OCI-M2 (cell line): ENCODE data around the gene AXIN1.
"Not testable (repeated sequence)": the region's sequence is repeated elsewhere in the genome, so short reads cannot be mapped to it uniquely, and the experiment has no call there.

ENCODE experiments used
- DNase-seq: peaks from one replicate; lab custom pipeline; 2025; ENCODE audit not compliant: unreplicated experiment; lab: John Stamatoyannopoulos, UW

Gene AXIN1

DNA sequence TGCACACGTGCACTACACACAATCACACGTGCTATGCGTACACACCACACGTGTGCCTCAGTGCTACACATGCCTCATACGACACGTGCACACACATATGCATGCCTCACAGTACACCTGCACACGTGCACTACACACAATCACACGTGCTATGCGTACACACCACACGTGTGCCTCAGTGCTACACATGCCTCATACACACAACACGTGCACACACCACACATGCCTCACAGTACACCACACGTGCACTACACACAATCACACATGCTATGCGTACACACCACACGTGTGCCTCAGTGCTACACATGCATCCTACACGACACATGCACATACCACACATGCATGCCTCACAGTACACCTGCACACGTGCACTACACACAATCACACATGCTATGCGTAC is 85.0 kb downstream of the AXIN1 start:
- DNase-seq: not testable (repeated sequence)

DNA sequence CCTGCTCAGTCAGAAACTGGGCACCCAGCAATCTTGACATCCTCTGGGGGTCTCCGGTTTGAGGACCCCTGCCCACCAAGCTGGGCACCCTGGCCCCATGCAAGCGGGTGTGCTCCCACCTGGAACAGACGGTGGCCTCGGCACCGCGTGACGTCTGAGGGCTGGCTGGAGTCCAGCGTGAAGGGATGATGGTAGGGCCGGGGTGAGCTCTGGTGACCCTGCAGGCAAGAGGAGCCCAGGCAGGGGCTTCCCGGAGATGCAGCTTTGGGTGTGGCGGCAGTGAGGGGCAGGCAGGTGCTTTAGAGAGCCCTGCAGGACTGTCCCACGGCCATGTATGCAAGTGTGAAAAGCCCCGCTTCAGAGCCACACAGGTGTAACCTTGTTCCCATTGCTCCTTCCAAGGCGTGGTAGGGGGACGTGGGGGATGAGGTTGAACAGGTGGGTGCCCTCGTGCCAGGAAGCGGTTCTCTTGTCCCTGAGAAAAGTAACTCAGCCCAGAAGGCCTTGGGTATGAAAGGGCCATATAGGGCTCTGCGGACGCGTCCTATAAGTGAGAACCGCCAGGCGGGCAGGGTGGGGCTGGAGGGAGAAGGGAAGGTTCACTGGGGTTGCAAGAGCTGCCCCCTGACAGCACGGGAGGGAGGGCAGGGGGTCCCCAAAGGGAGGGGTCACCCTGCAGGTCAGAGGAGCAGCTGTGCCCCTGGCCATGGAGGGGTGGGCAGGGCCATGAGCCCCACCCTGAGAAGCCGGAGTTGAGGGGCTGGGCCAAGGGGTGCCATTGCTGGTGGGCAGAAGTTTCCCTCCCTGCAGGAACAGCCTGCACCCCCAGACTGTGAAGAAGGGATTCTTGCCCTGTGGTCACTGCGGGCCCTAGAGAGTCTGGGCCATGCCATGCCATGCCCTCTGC is 86.0 kb downstream of the AXIN1 start:
- no peak for DNase-seq

DNA sequence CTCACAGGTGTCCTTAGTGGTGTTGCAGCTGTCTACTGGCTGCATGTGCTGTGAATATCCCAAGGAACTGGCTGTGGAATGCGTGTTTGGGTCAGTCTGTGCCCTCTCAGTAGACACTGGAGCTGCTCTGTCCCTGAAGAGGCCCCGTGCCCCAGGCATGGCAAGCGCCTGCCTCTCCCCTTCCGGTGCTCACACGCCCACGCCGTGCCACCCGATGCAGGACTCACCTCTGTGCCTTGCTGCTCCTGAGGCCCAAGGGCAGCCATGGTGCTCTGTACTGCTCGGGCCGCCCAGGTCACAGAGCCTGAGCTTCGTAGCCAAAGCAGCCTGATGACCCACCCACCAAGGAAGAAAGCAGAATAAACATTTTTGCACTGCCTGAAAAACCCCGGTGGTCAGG is 86.8 kb downstream of the AXIN1 start:
- no peak for DNase-seq

DNA sequence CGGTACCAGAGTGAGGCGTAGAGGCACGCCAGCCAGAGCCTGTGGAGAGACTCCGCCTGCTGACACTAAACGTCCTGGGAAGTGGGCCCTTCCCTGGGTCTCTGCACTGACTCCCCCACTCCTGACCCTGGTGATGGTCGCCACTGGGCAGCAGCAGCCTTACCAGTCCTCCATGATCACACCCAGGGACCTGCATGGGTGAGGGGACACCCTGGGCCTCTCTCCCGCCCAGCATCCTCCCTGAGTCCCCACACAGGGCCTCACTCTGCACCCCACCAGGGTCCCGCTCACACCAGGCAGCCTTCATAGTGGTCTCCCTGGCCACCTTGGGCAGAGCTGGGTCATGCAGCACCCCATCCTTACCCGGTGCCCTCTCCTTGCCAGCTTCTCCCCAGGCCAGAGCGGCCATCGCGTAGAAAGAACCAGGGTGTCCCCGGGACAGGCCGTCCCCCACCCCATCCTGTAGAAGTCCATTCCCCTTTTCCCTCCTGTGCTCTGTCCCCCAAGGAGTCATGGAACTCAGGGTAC is 87.5 kb downstream of the AXIN1 start:
- no peak for DNase-seq

DNA sequence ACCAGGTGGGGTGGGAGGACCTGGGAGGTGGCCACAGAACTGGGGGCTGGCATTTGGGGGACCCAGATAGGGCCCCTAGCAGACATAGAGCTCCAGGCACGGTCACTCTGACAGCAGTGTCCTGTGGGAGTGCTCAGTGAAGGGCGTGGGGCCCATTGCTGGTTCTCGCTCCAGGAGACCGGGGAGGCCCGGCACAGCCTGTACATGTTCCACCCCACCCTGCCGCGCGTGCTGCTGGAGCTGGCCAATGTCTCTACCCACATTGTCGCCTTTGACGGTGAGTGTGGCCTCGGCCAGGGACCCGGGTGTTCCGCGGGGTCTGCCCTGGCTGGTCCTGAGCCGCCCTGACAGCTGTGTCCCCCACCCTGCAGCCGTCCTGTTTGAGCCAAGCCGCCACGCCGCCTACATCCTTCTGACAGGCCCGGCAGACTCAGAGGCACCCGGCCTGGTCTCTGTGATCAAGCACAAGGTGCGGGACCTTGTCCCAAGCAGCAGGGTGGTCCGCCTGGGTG is 88.0 kb downstream of the AXIN1 start:
- no peak for DNase-seq

DNA sequence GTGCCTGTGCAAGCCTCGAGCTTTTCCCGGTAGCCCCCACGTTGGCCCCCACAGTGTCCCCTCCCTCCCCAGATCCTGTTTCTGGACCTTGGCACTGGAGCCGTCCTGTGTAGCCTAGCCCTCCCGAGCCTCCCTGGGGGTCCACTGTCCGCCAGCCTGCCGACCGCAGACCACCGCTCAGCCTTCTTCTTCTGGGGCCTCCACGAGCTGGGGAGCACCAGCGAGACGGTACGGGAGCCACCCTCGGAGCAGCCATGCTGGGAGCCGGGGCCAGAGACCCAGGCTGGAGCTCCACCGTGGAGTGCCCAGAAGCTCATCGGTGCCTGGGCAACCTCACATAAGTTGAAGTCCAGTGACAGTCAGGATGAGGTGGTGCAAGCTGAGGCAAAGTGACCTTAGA is 88.6 kb downstream of the AXIN1 start:
- no peak for DNase-seq

DNA sequence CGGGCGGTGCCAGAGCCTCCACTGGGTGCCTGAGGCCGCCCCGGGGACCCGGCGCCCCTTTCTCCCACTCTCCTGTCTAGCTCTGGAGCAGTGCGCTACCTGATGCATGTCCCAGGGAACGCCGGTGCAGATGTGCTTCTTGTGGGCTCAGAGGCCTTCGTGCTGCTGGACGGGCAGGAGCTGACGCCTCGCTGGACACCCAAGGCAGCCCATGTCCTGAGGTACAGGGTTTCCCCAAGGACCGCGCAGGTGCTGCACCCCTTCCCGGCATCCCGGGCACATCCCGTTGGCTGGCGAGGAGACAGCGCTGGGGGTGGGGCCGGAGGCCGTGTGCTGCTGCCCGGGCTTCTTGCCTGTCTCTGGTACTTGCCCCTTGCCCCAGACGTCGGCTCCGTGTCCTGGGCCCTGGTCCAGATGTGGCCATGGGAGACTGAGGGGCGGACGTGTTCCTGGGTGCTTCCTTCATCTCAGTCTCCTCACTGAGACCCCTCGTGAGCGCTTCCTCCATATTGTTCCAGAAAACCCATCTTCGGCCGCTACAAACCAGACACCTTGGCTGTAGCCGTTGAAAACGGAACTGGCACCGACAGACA is 89.2 kb downstream of the AXIN1 start:
- no peak for DNase-seq

DNA sequence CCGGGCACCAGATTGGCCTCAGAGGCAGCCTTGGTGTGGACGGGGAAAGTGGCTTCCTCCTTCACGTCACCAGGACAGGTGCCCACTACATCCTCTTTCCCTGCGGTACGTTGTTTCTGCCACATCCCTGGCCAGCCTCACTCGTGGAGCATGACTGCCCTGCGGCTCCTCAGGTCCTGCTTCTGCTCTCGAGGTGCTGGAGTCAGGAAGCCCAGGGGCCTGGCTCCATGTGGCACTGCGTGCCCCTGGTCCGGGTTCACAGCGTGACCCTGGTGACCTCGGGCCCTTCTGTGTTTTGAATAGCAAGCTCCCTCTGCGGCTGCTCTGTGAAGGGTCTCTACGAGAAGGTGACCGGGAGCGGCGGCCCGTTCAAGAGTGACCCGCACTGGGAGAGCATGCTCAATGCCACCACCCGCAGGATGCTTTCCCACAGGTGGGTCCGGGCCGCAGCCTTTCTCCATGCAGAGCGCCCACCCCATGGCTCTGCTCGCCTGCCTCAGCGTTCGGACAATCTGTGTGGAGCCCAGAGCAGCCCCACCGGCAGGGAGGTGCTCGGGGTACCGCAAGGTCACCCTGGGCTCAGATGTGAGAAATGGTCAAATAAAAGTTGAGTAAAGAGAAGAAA is 90.3 kb downstream of the AXIN1 start:
- DNase-seq: no peak

DNA sequence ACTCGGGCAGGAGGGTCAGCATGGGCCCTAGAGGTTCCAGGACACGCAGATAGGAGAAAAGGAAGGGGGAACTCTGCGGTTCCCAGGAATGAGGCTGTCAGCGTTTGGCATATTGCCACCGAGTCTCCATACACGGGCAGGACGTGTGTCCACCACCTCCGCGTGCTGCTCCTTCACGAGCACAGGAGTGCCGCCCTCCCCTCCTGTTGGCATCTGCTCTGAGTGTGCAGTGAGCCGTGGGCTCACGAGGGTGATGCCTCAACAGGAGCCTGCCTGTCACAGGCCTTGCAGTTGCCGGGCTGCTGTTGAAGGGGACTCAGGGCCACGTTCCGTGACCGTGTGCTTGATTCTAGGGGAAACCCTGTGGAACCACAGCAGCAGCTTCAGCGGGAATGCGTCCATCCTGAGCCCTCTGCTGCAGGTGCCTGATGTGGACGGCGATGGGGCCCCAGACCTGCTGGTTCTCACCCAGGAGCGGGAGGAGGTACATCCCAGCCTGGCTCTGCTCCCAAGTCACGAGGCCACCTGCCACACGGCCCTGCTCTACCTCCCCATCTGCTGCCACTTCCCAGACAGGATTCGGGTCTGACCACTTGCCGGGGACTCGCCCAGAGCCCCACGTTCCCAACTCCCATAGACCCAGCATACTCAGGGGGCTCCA is 91.4 kb downstream of the AXIN1 start:
- DNase-seq: no peak

DNA sequence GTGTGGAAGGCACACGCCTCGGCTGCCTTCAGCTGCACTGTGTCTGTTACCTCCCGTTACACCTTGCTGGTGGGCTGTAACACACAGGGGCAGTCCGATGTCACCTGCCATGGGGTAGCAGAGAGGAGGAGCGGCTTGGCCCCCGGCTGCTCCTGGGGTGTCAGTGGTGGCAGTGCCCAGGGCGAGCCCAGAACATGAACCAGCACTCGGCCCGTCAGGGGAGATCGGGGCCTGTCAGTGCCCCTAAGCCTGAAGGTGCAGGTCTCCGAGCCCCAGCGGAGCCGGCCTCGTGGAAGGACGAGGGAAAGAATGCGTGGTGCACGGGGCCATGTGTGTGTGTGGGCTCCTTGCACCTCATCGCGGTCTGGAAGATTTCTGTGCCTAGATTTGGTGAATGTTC is 92.2 kb downstream of the AXIN1 start:
- no peak for DNase-seq

DNA sequence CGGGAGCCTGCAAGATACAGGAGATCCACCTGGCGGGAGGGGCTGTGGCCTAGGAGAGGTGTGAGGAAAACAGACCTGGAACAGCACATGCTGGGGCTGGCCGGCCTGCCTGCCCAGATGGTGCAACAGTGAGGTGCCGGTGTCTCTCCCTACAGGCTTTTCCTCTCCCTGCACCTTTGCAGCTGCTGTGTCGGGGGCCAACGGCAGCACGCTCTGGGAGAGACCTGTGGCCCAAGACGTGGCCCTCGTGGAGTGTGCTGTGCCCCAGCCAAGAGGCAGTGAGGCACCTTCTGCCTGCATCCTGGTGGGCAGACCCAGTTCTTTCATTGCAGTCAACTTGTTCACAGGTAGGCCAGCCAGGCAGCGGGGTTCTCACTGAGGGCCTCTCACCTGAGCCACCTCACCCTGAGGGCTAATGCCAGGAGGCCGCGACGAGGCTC is 92.7 kb downstream of the AXIN1 start:
- DNase-seq: no peak

DNA sequence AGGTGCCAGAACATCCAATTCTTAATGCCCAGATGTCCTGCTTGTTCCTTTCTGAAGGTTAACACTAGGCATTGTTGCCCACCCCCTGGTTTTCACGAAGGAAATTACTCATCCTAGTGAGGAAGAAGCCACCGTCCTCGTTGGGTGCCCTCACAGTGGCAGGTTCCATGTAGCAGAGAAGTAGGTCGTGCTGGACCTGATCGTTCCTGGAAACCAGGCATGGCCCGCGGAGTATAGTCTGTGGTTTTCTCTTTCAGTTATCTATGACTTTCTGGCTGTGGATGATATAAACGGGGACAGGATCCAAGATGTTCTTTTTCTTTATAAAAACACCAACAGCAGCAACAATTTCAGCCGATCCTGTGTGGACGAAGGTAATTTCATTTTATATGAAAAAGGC is 93.3 kb downstream of the AXIN1 start:
- no peak for DNase-seq

DNA sequence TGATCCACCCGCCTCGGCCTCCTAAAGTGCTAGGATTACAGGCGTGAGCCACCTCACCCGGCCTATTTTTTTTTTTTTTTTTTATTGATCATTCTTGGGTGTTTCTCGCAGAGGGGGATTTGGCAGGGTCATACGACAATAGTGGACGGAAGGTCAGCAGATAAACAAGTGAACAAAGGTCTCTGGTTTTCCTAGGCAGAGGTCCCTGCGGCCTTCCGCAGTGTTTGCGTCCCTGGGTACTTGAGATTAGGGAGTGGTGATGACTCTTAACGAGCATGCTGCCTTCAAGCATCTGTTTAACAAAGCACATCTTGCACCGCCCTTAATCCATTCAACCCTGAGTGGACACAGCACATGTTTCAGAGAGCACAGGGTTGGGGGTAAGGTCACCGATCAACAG is 94.4 kb downstream of the AXIN1 start:
- DNase-seq: not testable (repeated sequence)

DNA sequence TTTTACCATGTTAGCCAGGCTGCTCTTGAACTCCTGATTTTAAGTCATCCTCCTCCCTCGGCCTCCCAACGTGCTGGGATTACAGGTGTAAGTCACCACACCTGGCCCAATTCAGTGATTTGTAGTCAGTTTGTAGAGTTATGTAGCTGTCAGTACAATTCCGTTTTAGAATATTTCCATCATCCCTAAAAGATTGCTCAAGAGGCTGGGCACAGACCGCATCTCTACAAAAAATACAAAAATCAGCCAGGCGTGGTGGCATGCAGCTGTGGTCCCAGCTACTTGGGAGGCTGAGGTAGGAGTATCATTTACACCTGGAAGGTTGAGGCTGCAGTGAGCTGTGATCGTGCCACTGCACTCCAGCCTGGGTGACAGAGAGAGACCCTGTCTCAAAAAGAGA is 97.3 kb downstream of the AXIN1 start:
- DNase-seq: no peak

DNA sequence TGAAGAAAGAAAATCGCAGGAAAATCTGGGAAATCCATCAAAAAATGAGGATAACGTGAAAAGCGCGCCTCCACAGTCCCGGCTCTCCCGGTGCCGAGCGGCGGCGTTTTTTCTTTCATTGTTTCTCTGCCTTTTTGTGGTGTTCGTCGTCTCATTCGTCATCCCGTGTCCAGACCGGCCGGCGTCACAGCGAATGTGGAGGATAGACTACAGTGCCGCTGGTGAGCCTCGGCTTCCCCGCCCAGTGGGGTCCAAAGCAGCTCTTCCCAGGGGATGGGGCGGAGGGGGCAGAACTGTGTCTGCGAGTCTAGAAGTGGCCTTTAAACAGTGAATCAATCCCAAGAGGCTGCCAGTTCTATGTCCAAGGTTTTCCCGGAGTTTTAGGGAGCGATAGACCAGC is 98.1 kb downstream of the AXIN1 start:
- DNase-seq: no peak

DNA sequence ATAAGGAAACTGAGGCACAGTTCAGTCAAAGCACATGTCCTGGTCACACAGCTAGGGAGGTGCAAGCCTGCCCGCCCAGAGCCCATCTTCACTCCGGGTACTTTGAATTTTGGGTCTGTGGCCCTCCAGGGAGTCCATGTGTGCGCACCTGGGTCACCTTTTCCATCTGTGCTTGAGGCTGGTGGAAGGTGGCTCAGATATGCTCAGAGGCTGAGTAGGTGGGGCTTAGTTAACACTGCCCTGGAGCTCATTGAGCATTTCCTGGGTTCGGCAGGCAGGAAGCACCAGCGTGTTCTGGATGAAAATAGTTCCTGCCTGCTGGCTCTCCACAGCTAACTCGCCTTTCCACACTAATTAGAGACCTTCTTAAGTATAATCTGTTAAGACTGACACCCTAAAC is 98.7 kb downstream of the AXIN1 start:
- DNase-seq: no peak

DNA sequence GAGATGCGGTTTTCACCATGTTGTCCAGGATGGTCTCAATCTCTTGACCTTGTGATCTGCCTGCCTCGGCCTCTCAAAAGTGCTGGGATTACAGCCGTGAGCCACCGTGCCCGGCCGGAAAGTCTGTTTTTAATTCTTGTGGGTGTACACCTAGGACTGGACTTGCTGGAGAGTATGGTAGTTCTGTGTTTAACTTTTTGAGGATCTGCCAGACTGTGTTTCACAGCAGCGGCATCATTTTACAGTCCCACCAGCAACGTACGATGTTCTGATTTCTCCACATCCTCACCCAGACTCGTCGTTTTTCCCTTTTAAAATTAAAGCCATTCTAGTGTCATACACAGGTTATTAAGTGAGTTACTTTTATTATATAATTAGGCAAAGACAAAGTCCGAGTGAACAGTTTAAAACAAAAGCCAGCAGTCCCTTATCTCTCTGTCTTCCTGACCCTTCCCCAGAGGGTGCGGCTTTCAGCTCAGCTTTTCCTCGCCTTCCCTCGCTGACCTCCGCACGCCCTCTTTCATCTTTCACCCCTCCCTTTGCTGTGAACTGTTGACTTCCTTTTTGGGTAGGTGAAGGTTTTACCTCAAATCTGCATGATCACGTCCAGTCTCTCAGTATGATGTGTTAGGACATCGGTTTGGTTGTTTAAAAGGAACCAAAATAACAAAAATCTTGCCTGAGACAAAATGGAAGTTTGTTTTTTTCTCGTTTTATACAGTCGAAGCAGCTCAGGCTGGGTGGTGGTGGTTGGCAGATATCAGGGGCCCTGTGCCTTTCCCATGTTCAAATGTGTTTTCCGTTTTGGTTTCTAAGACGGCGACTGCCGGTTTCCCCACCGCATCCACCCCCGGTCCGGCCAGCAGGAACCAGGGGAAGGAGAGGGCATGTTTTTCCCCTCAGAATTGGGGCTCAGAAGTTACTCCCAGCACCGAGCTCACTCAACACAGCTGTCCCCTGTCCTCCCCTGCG is 99.9 kb downstream of the AXIN1 start:
- no peak for DNase-seq

DNA sequence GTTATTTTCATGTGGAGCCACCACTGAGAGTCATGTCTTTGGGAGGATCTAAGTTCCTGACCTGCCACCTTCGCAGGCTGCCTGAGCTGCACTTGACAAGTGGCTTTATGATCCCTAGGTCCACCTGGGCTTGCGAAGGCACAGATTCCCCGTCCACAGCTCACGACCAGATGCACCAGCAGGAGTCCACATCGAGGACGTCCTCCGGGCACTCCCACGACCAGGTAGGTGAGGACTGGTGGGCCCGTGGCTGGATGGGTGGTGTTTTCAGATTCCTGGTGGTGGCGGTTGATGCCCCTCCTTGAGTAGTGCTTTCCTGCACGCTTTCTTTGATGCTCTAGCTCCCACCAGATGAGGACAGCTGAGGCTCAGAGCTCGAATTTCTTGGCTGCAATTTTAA is 103.1 kb downstream of the AXIN1 start:
- no peak for DNase-seq

DNA sequence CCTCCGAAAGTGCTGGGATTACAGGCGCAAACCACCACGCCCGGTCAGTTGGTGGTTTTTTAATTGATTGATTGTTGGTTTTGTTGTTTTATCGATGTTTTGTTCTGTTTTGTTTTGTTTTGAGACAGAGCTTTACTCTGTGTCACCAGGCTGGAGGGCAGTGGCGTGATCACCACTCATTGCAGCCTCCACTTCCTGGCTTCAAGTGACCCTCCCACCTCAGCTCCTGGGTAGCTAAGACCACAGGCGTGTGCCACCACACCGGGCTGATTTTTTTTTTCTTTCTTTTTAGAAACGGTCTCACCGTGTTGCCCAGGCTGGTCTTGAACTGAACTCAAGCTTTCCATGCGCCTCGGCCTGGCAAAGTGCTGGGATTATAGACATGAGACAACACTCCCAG is 105.5 kb downstream of the AXIN1 start:
- DNase-seq: no peak

DNA sequence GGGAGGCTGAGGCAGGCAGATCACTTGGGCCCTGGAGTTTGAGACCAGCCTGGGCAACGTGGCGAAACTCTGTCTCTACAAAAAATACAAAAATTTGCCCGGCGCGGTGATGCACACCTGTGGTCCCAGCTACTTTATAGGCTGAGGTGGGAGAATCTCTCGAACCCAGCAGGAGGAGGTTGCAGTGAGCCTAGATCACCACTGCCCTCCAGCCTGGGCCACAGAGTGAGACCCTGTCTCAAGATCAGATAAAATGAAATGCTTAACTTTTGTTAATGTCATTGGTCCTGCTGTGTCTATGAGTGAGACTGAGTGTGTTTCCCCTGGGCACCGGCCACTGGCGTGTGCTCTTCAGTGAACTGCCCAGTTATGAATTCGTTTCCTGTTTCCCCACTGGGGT is 107.4 kb downstream of the AXIN1 start:
- no peak for DNase-seq
